ENCODE results near the gene CASTOR1.

CASTOR1 gene

DNA sequence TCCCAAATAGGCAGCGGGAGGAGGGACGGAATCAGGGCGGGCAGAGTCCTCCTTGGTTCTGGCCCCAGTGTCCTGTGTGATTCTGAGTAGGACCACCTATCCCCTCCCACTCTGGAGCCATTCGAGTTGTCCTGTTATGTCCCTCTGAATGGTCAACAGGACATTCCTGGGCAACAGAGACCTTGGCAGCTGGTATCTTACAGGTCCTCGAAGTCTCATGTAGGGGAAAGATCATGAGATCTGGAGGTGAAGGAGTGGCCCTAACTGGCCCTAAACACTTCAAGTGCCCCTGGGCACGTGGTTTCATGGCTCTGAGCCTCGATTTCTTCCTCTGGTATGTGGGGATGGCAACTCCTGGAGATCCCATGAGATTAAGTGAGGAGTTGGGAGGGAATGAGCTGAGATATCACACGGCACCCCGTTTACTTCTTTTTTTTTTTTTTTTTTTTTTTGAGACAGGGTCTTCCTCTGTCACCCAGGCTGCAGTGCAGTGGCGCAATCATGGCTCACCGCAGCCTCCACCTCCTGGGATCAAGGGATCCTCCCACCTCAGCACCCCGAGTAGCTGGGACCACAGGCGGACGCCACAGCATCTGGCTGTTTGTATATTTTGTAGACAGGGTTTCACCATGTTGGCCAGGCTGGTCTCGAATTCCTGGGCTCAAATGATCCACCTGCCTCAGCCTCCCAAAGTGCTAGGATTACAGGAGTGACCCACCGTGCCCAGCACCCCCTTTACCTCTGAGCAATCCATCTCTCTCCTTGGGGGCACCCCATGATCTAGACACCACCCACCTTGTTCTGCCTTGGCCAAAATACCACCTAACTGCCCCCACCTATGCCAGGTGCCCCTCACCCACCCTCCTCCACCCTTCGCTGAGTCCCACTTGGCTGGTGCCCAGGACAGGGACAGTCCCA, 49.6 kb downstream of the CASTOR1 start:
- Histone ChIP-seq H3K27ac (ENCODE audit: extremely low read depth, low read depth, low read length) (no peak overlapping the region), H3K4me1 (ENCODE audit: control insufficient read depth, insufficient read depth, low read length) (no peaks in the 10 kb centered on the region), H3K4me3 (ENCODE audit: low read depth, low read length) (no peak overlapping the region), H3K36me3 (ENCODE audit: control insufficient read depth in 2 of 2, insufficient read depth in 1 of 2, low read length in 2 of 2) (peaks cover 0 to 29% of the 10 kb centered on the region in 2 experiments; a peak in 1 of 3 replicates), H3K9me3 (ENCODE audit: control insufficient read depth, insufficient read depth, low read depth, low read length) (no peaks in the 10 kb centered on the region)
- TF ChIP-seq, protein P1, sequence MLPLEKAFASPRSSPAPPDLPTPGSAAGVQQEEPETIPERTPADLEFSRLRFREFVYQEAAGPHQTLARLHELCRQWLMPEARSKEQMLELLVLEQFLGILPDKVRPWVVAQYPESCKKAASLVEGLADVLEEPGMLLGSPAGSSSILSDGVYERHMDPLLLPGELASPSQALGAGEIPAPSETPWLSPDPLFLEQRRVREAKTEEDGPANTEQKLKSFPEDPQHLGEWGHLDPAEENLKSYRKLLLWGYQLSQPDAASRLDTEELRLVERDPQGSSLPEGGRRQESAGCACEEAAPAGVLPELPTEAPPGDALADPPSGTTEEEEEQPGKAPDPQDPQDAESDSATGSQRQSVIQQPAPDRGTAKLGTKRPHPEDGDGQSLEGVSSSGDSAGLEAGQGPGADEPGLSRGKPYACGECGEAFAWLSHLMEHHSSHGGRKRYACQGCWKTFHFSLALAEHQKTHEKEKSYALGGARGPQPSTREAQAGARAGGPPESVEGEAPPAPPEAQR (tag by site-specific recombination; IDR thresholded peaks at IDR 0.05), result no peak
- TF ChIP-seq GLI2 (tag by site-specific recombination; IDR thresholded peaks at IDR 0.05; ENCODE audit: borderline replicate concordance, low read depth) (no peak), ZNF843 (tag by site-specific recombination; IDR thresholded peaks at IDR 0.05) (no peak), ZBTB8A (tag by site-specific recombination; IDR thresholded peaks at IDR 0.05) (no peak), TRIM28 (IDR thresholded peaks at IDR 0.05; ENCODE audit: borderline replicate concordance, low read length) (no peak), ZNF677 (tag by site-specific recombination; IDR thresholded peaks at IDR 0.05) (no peak), ZNF155 (tag by site-specific recombination; IDR thresholded peaks at IDR 0.05) (no peak), ZNF112 (tag by site-specific recombination; IDR thresholded peaks at IDR 0.05) (no peak), ZNF133 (tag by site-specific recombination; IDR thresholded peaks at IDR 0.05) (no peak), ZFP41 (tag by site-specific recombination; IDR thresholded peaks at IDR 0.05; ENCODE audit: borderline replicate concordance) (no peak), ZBTB7A (tag by site-specific recombination; IDR thresholded peaks at IDR 0.05; ENCODE audit: low read depth) (no peak), GLI4 (tag by site-specific recombination; IDR thresholded peaks at IDR 0.05) (no peak), PRDM1 (tag by site-specific recombination; IDR thresholded peaks at IDR 0.05) (no peak), ZNF777 (tag by site-specific recombination; IDR thresholded peaks at IDR 0.05; ENCODE audit: borderline replicate concordance) (no peak)
- TF ChIP-seq, protein P2, sequence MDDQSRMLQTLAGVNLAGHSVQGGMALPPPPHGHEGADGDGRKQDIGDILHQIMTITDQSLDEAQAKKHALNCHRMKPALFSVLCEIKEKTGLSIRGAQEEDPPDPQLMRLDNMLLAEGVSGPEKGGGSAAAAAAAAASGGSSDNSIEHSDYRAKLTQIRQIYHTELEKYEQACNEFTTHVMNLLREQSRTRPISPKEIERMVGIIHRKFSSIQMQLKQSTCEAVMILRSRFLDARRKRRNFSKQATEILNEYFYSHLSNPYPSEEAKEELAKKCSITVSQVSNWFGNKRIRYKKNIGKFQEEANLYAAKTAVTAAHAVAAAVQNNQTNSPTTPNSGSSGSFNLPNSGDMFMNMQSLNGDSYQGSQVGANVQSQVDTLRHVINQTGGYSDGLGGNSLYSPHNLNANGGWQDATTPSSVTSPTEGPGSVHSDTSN (CRISPR knock-in tag; IDR thresholded peaks at IDR 0.05), result no peak
- TF ChIP-seq, protein P3, sequence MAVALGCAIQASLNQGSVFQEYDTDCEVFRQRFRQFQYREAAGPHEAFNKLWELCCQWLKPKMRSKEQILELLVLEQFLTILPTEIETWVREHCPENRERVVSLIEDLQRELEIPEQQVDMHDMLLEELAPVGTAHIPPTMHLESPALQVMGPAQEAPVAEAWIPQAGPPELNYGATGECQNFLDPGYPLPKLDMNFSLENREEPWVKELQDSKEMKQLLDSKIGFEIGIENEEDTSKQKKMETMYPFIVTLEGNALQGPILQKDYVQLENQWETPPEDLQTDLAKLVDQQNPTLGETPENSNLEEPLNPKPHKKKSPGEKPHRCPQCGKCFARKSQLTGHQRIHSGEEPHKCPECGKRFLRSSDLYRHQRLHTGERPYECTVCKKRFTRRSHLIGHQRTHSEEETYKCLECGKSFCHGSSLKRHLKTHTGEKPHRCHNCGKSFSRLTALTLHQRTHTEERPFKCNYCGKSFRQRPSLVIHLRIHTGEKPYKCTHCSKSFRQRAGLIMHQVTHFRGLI (tag by site-specific recombination; IDR thresholded peaks at IDR 0.05), result no peak
- TF ChIP-seq, protein P4, sequence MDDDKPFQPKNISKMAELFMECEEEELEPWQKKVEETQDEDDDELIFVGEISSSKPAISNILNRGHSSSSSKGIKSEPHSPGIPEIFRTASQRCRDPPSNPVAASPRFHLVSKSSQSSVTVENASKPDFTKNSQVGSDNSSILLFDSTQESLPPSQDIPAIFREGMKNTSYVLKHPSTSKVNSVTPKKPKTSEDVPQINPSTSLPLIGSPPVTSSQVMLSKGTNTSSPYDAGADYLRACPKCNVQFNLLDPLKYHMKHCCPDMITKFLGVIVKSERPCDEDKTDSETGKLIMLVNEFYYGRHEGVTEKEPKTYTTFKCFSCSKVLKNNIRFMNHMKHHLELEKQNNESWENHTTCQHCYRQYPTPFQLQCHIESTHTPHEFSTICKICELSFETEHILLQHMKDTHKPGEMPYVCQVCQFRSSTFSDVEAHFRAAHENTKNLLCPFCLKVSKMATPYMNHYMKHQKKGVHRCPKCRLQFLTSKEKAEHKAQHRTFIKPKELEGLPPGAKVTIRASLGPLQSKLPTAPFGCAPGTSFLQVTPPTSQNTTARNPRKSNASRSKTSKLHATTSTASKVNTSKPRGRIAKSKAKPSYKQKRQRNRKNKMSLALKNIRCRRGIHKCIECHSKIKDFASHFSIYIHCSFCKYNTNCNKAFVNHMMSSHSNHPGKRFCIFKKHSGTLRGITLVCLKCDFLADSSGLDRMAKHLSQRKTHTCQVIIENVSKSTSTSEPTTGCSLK (tag by site-specific recombination; IDR thresholded peaks at IDR 0.05), result no peak
- TF ChIP-seq, protein P5, sequence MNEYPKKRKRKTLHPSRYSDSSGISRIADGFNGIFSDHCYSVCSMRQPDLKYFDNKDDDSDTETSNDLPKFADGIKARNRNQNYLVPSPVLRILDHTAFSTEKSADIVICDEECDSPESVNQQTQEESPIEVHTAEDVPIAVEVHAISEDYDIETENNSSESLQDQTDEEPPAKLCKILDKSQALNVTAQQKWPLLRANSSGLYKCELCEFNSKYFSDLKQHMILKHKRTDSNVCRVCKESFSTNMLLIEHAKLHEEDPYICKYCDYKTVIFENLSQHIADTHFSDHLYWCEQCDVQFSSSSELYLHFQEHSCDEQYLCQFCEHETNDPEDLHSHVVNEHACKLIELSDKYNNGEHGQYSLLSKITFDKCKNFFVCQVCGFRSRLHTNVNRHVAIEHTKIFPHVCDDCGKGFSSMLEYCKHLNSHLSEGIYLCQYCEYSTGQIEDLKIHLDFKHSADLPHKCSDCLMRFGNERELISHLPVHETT (tag by site-specific recombination; IDR thresholded peaks at IDR 0.05), result no peak
- POLR2A ChIA-PET, result no interaction called here
- CTCF ChIA-PET, result interaction anchor here (0.6 to 1.4 kb wide), 4 partner anchors 23 to 131 kb away, joined by 3 to 4 read pairs (median 3); no protein-coding TSS in a partner anchor
